Loucy (cell line): ENCODE data around the gene CD3G.
"Not testable (repeated sequence)": the region's sequence is repeated elsewhere in the genome, so short reads cannot be mapped to it uniquely, and the experiment has no call there.

Experiments
- H2AFZ ChIP-seq: fragments of 200-600 bp; sonication (generic); 2 replicates; pipeline ENCODE4 v1.6.0; 2016; ENCODE audit warnings: antibody characterized with exemption, mild to moderate bottlenecking, low read length, moderate library complexity
- H3F3A ChIP-seq: fragments of 200-600 bp; 2 replicates; pipeline ENCODE4 v1.6.0; 2016; ENCODE audit warnings: antibody characterized with exemption, low read depth, mild to moderate bottlenecking
- H3K27me3 ChIP-seq: fragments of 200-600 bp; sonication (generic); 2 replicates; pipeline ENCODE4 v1.6.1; 2014; ENCODE audit warnings: low read length, mild to moderate bottlenecking; ENCODE audit not compliant: insufficient read depth, poor library complexity, severe bottlenecking
- H3K36me3 ChIP-seq: fragments of 200-600 bp; sonication (generic); 2 replicates; pipeline ENCODE4 v1.6.1; 2016; ENCODE audit warnings: low read length; ENCODE audit not compliant: insufficient read depth
- H3K4me1 ChIP-seq: fragments of 200-600 bp; sonication (generic); 2 replicates; pipeline ENCODE4 v1.5.1; 2014; ENCODE audit warnings: low read length, mild to moderate bottlenecking; ENCODE audit not compliant: insufficient read depth, poor library complexity, severe bottlenecking
- H3K4me2 ChIP-seq: fragments of 200-600 bp; sonication (generic); 2 replicates; pipeline ENCODE4 v1.6.0; 2014; ENCODE audit warnings: antibody characterized with exemption, low read length, low read depth, mild to moderate bottlenecking; ENCODE audit not compliant: poor library complexity, severe bottlenecking
- H3K4me3 ChIP-seq: fragments of 200-600 bp; sonication (generic); 2 replicates; pipeline ENCODE4 v1.5.1; 2014; ENCODE audit warnings: low read length, mild to moderate bottlenecking, mixed read lengths; ENCODE audit not compliant: poor library complexity, severe bottlenecking
- H3K79me2 ChIP-seq: fragments of 200-600 bp; sonication (generic); 2 replicates; pipeline ENCODE4 v1.6.1; 2014; ENCODE audit warnings: low read length; ENCODE audit not compliant: insufficient read depth
- H3K9ac ChIP-seq: fragments of 200-600 bp; sonication (generic); 2 replicates; pipeline ENCODE4 v1.6.0; 2014; ENCODE audit warnings: mild to moderate bottlenecking, low read depth, low read length, moderate library complexity; ENCODE audit not compliant: poor library complexity, severe bottlenecking
- H3K9me2 ChIP-seq: fragments of 200-600 bp; sonication (generic); replicated peaks from 2 replicates; pipeline ENCODE4 v1.6.1; 2016; ENCODE audit warnings: low read depth, low read length, mixed read lengths
- H3K9me3 ChIP-seq: fragments of 200-600 bp; sonication (generic); 2 replicates; pipeline ENCODE4 v1.6.1; 2014; ENCODE audit warnings: mild to moderate bottlenecking, antibody characterized with exemption, low read length, low read depth; ENCODE audit not compliant: insufficient read depth
- H4K20me1 ChIP-seq: fragments of 200-600 bp; sonication (generic); 2 replicates; pipeline ENCODE4 v1.6.0; 2014; ENCODE audit warnings: antibody characterized with exemption, low read length, mild to moderate bottlenecking; ENCODE audit not compliant: insufficient read depth, poor library complexity, severe bottlenecking
- EZH2phosphoT487 ChIP-seq: fragments of 200-600 bp; IDR thresholded peaks from 2 replicates; pipeline ENCODE4 v1.6.1; 2018; ENCODE audit warnings: antibody characterized with exemption, mild to moderate bottlenecking, moderate library complexity, borderline replicate concordance
- TF ChIP-seq, protein P1 (sequence below): fragments of 200-600 bp; sonication (generic); conservative IDR thresholded peaks from 2 replicates; pipeline ENCODE4 v1.5.1; 2014; ENCODE audit warnings: mild to moderate bottlenecking, antibody characterized with exemption, low read length

The CD3G gene

GRCh38 chr11:118401151-118401879 is 57.2 kb downstream of the CD3G start, which contains the start of gene ATP5MG:
Gene ATP5MG, plus strand, starts transcription at chr11:118401606. Its CDS starts 60 bp downstream, at chr11:118401666.
- Histone ChIP-seq H3K9me3 (no peaks in the 10 kb centered on the region), H3K36me3 (peaks cover 10% of the 10 kb centered on the region; the same call in 1 of the 2 replicates), H3K4me3 (peak within 1 kb of the TSS; percentile 92), H4K20me1 (peaks cover 46% of the 10 kb centered on the region), H3K4me2 (peak within 1 kb of the TSS; percentile 85), H2AFZ (peak within 1 kb of the TSS; percentile 88), H3K4me1 (peaks cover 38% of the 10 kb centered on the region), H3K9ac (peak within 1 kb of the TSS; percentile 84), H3F3A (no peaks in the 10 kb centered on the region), H3K79me2 (peaks cover 58% of the 10 kb centered on the region), H3K27me3 (no peaks in the 10 kb centered on the region), H3K9me2 (no peaks in the 10 kb centered on the region)
- TF ChIP-seq, protein P1, sequence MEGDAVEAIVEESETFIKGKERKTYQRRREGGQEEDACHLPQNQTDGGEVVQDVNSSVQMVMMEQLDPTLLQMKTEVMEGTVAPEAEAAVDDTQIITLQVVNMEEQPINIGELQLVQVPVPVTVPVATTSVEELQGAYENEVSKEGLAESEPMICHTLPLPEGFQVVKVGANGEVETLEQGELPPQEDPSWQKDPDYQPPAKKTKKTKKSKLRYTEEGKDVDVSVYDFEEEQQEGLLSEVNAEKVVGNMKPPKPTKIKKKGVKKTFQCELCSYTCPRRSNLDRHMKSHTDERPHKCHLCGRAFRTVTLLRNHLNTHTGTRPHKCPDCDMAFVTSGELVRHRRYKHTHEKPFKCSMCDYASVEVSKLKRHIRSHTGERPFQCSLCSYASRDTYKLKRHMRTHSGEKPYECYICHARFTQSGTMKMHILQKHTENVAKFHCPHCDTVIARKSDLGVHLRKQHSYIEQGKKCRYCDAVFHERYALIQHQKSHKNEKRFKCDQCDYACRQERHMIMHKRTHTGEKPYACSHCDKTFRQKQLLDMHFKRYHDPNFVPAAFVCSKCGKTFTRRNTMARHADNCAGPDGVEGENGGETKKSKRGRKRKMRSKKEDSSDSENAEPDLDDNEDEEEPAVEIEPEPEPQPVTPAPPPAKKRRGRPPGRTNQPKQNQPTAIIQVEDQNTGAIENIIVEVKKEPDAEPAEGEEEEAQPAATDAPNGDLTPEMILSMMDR: peak; percentile 20; the same call in 1 of the 2 replicates
- no peak for TF ChIP-seq EZH2phosphoT487

- Histone ChIP-seq H3K9me3 (no peaks in the 10 kb centered on the region), H3K79me2 (peaks cover 65% of the 10 kb centered on the region), H3K27me3 (no peaks in the 10 kb centered on the region), H3K9ac (peak overlapping the region; percentile 84), H2AFZ (peak overlapping the region; percentile 88), H4K20me1 (peaks cover 54% of the 10 kb centered on the region), H3K4me1 (peaks cover 43% of the 10 kb centered on the region), H3K9me2 (no peaks in the 10 kb centered on the region), H3K4me3 (peak overlapping the region; percentile 92), H3K4me2 (peak overlapping the region; percentile 85), H3K36me3 (peaks cover 11% of the 10 kb centered on the region; the same call in 1 of the 2 replicates), H3F3A (no peaks in the 10 kb centered on the region)
- TF ChIP-seq EZH2phosphoT487: no peak
- TF ChIP-seq, protein P1: 0 out of 2 replicates have a peak, but pooled peaks have one; percentile 1
Observed at GRCh38 chr11:118401880-118402590, 57.9 kb downstream of the CD3G start.

DNA sequence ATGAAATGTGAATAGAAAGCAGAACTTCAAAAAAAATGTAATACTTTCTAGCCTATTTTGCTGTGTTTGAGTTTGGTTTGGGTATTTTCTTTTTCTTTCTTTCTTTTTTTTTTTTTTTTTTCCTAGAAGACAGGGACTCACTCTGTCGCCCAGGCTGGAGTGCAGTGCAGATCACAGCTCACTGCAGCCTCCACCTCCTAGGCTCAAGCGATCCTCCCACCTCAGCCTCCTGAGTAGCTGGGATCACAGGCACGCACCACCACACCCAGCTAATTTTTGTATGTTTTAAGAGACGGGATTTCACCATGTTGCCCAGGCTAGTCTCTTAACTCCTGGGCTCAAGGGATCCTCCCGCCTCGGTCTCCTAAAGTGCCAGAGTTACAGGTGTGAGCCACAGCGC is 58.5 kb downstream of the CD3G start:
- H3K9me3 ChIP-seq, H2AFZ ChIP-seq, H3K9me2 ChIP-seq, H3K27me3 ChIP-seq, H3F3A ChIP-seq: not testable (repeated sequence)
- peaks cover 43% of the 10 kb centered on the region for H3K4me1 ChIP-seq
- H4K20me1 ChIP-seq: peaks cover 59% of the 10 kb centered on the region
- H3K4me3 ChIP-seq: peak overlapping the region; percentile 92
- peaks cover 71% of the 10 kb centered on the region for H3K79me2 ChIP-seq
- H3K36me3 ChIP-seq: peaks cover 15% of the 10 kb centered on the region; the same call in 1 of the 2 replicates
- H3K9ac ChIP-seq: peak overlapping the region; percentile 84
- peak overlapping the region; percentile 85 for H3K4me2 ChIP-seq
